ENCODE measurements around the gene MPI. TPM values are rescaled to one million over a fixed set of nuclear protein-coding genes. Genes with fewer than 3 reads are reported as not detected.

The MPI gene
- total RNA-seq, 1 donor from 2014 or later, result 43.8 TPM

DNA sequence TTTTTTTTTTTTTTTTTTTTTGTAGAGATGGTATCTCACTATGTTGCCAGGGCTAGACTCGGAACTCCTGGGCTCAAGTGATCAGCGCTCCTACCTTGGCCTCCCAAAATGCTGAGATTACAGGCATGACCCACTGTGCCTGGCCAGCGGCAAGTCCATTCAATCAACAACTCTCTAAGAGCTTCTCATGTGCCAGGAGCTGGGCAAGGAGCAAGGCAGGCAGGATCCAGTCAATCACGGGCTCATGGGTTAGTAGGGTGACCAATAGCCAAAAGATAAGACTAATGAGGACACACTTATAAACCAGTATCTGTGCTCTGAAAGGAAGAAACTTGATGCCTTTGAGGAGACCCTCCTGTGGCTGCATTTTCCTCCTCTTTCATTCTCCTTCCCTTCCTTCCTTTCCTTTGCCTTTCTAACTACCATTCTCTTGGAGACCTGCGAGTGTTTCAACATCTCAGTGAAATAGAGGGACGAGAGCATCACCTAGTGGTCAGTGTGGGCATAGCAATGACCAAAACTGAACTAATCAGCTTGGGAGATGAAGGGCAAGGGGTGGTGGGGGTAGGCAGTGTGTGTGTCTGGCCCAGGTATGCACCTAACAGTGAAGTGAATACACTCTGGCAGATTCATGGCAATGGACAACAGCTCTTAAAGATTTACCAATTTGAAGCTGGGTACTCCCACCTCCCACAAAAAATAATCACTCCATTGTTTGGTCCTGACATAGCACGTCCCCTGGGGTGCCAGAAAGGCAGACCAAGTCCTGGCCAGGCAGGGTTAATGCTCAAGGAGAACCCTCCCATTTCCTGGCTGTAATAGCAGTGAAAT, 60.5 kb downstream of the MPI start:
- no peak overlapping the region for H3K27ac Mint-ChIP-seq (ENCODE audit: unreplicated experiment)
- peaks cover 13% of the 10 kb centered on the region for H3K27me3 Mint-ChIP-seq (ENCODE audit: low read depth)
- no peaks in the 10 kb centered on the region for H3K9me3 Mint-ChIP-seq
- peaks cover 5% of the 10 kb centered on the region for H3K4me1 Mint-ChIP-seq
- peak; percentile 90 for DNase-seq (ENCODE audit: low read depth, low spot score)
- H3K4me3 Mint-ChIP-seq, result peak overlapping the region; percentile 2
- H3K36me3 Mint-ChIP-seq (ENCODE audit: low read depth), result no peaks in the 10 kb centered on the region
- TF ChIP-seq, protein P1, sequence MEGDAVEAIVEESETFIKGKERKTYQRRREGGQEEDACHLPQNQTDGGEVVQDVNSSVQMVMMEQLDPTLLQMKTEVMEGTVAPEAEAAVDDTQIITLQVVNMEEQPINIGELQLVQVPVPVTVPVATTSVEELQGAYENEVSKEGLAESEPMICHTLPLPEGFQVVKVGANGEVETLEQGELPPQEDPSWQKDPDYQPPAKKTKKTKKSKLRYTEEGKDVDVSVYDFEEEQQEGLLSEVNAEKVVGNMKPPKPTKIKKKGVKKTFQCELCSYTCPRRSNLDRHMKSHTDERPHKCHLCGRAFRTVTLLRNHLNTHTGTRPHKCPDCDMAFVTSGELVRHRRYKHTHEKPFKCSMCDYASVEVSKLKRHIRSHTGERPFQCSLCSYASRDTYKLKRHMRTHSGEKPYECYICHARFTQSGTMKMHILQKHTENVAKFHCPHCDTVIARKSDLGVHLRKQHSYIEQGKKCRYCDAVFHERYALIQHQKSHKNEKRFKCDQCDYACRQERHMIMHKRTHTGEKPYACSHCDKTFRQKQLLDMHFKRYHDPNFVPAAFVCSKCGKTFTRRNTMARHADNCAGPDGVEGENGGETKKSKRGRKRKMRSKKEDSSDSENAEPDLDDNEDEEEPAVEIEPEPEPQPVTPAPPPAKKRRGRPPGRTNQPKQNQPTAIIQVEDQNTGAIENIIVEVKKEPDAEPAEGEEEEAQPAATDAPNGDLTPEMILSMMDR (conservative IDR thresholded peaks at IDR 0.05), result peak; percentile 97

DNA sequence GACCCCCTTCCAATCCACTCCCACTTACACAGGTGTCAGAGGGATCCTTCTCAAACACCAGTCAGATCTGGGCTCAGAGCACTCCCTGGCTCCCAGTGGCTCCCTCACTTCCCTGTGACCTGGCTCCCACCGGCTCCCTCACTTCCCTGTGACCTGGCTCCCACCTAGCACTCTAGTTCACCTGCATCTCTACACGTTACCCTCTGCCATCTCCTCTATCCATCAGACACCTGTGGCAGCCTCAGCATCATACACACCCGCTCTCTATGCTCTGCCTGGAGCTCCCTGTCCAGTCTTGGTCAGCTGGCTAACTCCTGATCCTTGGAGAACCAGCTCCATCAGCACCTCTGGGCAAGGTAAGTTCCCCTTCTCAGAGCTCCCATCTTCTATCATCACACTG, 61.2 kb downstream of the MPI start:
- Mint-ChIP-seq H3K27me3 (ENCODE audit: low read depth) (peaks cover 20% of the 10 kb centered on the region), H3K36me3 (ENCODE audit: low read depth) (no peaks in the 10 kb centered on the region), H3K4me3 (no peak overlapping the region), H3K27ac (ENCODE audit: unreplicated experiment) (no peak overlapping the region), H3K4me1 (peaks cover 11% of the 10 kb centered on the region), H3K9me3 (no peaks in the 10 kb centered on the region)
- TF ChIP-seq, protein P1 (conservative IDR thresholded peaks at IDR 0.05), result no peak
- no peak for DNase-seq (ENCODE audit: low read depth, low spot score)

Small RNA genes within 50 kb of the gene (microRNA-seq; reads per million reads assigned to microRNA genes)
- 8.3 reads per million, percentile 13 among the genes with 10 or more reads in this experiment for gene MIR6882

Other genes with a start within 250 kb of the MPI start
- gene EDC3, start 194.0 kb upstream of the MPI start, total RNA-seq, result 69.8 and 75.0 TPM in 2 replicates
- 1.7 and 2.3 TPM in 2 replicates for gene CYP1A1, start 164.5 kb upstream of the MPI start, total RNA-seq
- not detected in 2 replicates for gene CYP1A2, start 141.2 kb upstream of the MPI start, total RNA-seq
- gene CSK, start 108.0 kb upstream of the MPI start, total RNA-seq, result 107 and 109 TPM in 2 replicates
- not detected in 2 replicates for gene LMAN1L, start 77.2 kb upstream of the MPI start, total RNA-seq
- not detected in 2 replicates for gene CPLX3, start 63.4 kb upstream of the MPI start, total RNA-seq
- gene ULK3, start 46.9 kb upstream of the MPI start, total RNA-seq, result 48.4 TPM in 2 replicates
- 40.4 and 42.0 TPM in 2 replicates for gene SCAMP2, start 16.7 kb upstream of the MPI start, total RNA-seq
- gene FAM219B, start 16.8 kb downstream of the MPI start, total RNA-seq, result 128 and 138 TPM in 2 replicates
- gene COX5A, start 48.0 kb downstream of the MPI start, total RNA-seq, result 239 and 246 TPM in 2 replicates
- gene RPP25, start 66.7 kb downstream of the MPI start, total RNA-seq, result 6.2 and 6.3 TPM in 2 replicates
- 38.8 and 39.4 TPM in 2 replicates for gene SCAMP5, start 105.5 kb downstream of the MPI start, total RNA-seq
- gene PPCDC, start 133.5 kb downstream of the MPI start, total RNA-seq, result 16.5 and 18.1 TPM in 2 replicates